OCI-LY1 (cell line): ENCODE data around the gene TTC28.

Source experiments
- H2AFZ ChIP-seq: fragments of 200-600 bp; sonication (generic), shearing (Covaris generic); 2 replicates; pipeline ENCODE4 v1.6.0; 2014; ENCODE audit warnings: antibody characterized with exemption, mild to moderate bottlenecking, low read length
- H3F3A ChIP-seq: fragments of 200-600 bp; sonication (generic), shearing (Covaris generic); 2 replicates; pipeline ENCODE4 v1.6.0; 2014; ENCODE audit warnings: mild to moderate bottlenecking, antibody characterized with exemption, low read length, moderate library complexity; ENCODE audit not compliant: insufficient read depth
- H3K27ac ChIP-seq: fragments of 200-600 bp; sonication (generic); 2 replicates; pipeline ENCODE4 v1.5.1; 2014; ENCODE audit warnings: low read length, mixed run types, mild to moderate bottlenecking, low read depth; ENCODE audit not compliant: poor library complexity, severe bottlenecking
- H3K27me3 ChIP-seq: fragments of 200-600 bp; sonication (generic); 2 replicates; pipeline ENCODE4 v1.6.0; 2014; ENCODE audit warnings: antibody characterized with exemption, mild to moderate bottlenecking, low read length, moderate library complexity; ENCODE audit not compliant: insufficient read depth
- H3K36me3 ChIP-seq: fragments of 200-600 bp; sonication (generic); 2 replicates; pipeline ENCODE4 v1.6.1; 2014; ENCODE audit warnings: mild to moderate bottlenecking, antibody characterized with exemption, low read length, moderate library complexity, mixed read lengths; ENCODE audit not compliant: insufficient read depth
- H3K4me1 ChIP-seq: fragments of 200-600 bp; sonication (generic); 2 replicates; pipeline ENCODE4 v1.5.1; 2014; ENCODE audit warnings: mild to moderate bottlenecking, low read length, moderate library complexity; ENCODE audit not compliant: insufficient read depth, severe bottlenecking
- H3K4me2 ChIP-seq: fragments of 200-600 bp; sonication (generic), shearing (Covaris generic); 2 replicates; pipeline ENCODE4 v1.6.1; 2014; ENCODE audit warnings: low read length
- H3K4me3 ChIP-seq: fragments of 200-600 bp; sonication (generic); 2 replicates; pipeline ENCODE4 v1.5.1; 2014; ENCODE audit warnings: low read length, low read depth, mild to moderate bottlenecking, mixed read lengths; ENCODE audit not compliant: poor library complexity, severe bottlenecking
- H3K79me2 ChIP-seq: fragments of 200-600 bp; shearing (Covaris generic); 2 replicates; pipeline ENCODE4 v1.6.1; 2016; ENCODE audit warnings: mixed run types, low read length, mixed read lengths; ENCODE audit not compliant: insufficient read depth
- H3K9ac ChIP-seq: fragments of 200-600 bp; sonication (generic), shearing (Covaris generic); 2 replicates; pipeline ENCODE4 v1.6.1; 2014; ENCODE audit warnings: mild to moderate bottlenecking, low read length, mixed read lengths
- H3K9me2 ChIP-seq: fragments of 200-600 bp; sonication (generic), shearing (Covaris generic); 2 replicates; pipeline ENCODE4 v1.6.1; 2014; ENCODE audit warnings: low read depth, mild to moderate bottlenecking, low read length, mixed read lengths
- H3K9me3 ChIP-seq: fragments of 200-600 bp; shearing (Covaris generic); 2 replicates; pipeline ENCODE4 v1.6.1; 2014; ENCODE audit warnings: low read length, mixed read lengths
- H4K20me1 ChIP-seq: fragments of 200-600 bp; sonication (generic), shearing (Covaris generic); 2 replicates; pipeline ENCODE4 v1.6.0; 2016; ENCODE audit warnings: mild to moderate bottlenecking, low read length; ENCODE audit not compliant: insufficient read depth
- CTCF ChIP-seq: fragments of 200-600 bp; sonication (generic), shearing (Covaris generic); IDR thresholded peaks from 2 replicates; pipeline ENCODE4 v1.5.1; 2017; ENCODE audit warnings: mild to moderate bottlenecking, antibody characterized with exemption, low read length, moderate library complexity, mixed read lengths
- EZH2 ChIP-seq: fragments of 200-600 bp; sonication (generic), shearing (Covaris generic); IDR thresholded peaks from 2 replicates; pipeline ENCODE4 v1.8.0; 2017; ENCODE audit warnings: borderline replicate concordance, mixed run types, mild to moderate bottlenecking, antibody characterized with exemption, low read length, moderate library complexity, mixed read lengths

TTC28 gene

GRCh38 chr22:28589102-28589750 lies 90.4 kb downstream of the TTC28 start:
- H3K36me3 ChIP-seq, result no peaks in the 10 kb centered on the region
- TF ChIP-seq CTCF (no peak), EZH2 (no peak)

GRCh38 chr22:28585324-28585723 lies 94.3 kb downstream of the TTC28 start:
- no peaks in the 10 kb centered on the region for H3F3A ChIP-seq
- no peak overlapping the region for H3K9ac ChIP-seq
- H3K4me2 ChIP-seq, result no peak overlapping the region
- H3K27ac ChIP-seq, result no peak overlapping the region
- H2AFZ ChIP-seq, result no peak overlapping the region
- no peaks in the 10 kb centered on the region for H3K9me2 ChIP-seq
- H4K20me1 ChIP-seq, result no peaks in the 10 kb centered on the region
- no peaks in the 10 kb centered on the region for H3K4me1 ChIP-seq
- TF ChIP-seq CTCF (no peak), EZH2 (no peak)
- H3K27me3 ChIP-seq, result no peaks in the 10 kb centered on the region
- no peaks in the 10 kb centered on the region for H3K9me3 ChIP-seq
- H3K4me3 ChIP-seq, result no peak overlapping the region
- H3K36me3 ChIP-seq, result no peaks in the 10 kb centered on the region
- H3K79me2 ChIP-seq, result no peaks in the 10 kb centered on the region

More at GRCh38 chr22:28589102-28589750, 90.4 kb downstream of the TTC28 start:
- no peak overlapping the region for H3K27ac ChIP-seq
- no peaks in the 10 kb centered on the region for H3F3A ChIP-seq
- no peaks in the 10 kb centered on the region for H3K9me2 ChIP-seq
- no peak overlapping the region for H3K4me3 ChIP-seq
- H3K79me2 ChIP-seq, result no peaks in the 10 kb centered on the region
- no peaks in the 10 kb centered on the region for H3K9me3 ChIP-seq
- H3K4me2 ChIP-seq, result no peak overlapping the region
- H3K4me1 ChIP-seq, result no peaks in the 10 kb centered on the region
- no peaks in the 10 kb centered on the region for H3K27me3 ChIP-seq
- no peak overlapping the region for H3K9ac ChIP-seq
- no peaks in the 10 kb centered on the region for H4K20me1 ChIP-seq
- H2AFZ ChIP-seq, result no peak overlapping the region

GRCh38 chr22:28582806-28583205 lies 96.8 kb downstream of the TTC28 start:
- Histone ChIP-seq H3K36me3 (no peaks in the 10 kb centered on the region), H3K4me1 (no peaks in the 10 kb centered on the region), H3K9me3 (no peaks in the 10 kb centered on the region), H3K4me2 (no peak overlapping the region), H3K9ac (no peak overlapping the region), H4K20me1 (no peaks in the 10 kb centered on the region), H3F3A (no peaks in the 10 kb centered on the region), H3K9me2 (no peaks in the 10 kb centered on the region), H3K79me2 (no peaks in the 10 kb centered on the region), H2AFZ (no peak overlapping the region), H3K27me3 (no peaks in the 10 kb centered on the region), H3K27ac (no peak overlapping the region), H3K4me3 (no peak overlapping the region)
- TF ChIP-seq CTCF (no peak), EZH2 (no peak)
